ENCODE measurements around the gene RAC3.

Gene RAC3

GRCh38 chr17:82055023-82055964 lies 23.8 kb downstream of the RAC3 start:
- peak; percentile 37 for FAIRE-seq
- no peak for DNase-seq (ENCODE audit: low spot score)

DNA sequence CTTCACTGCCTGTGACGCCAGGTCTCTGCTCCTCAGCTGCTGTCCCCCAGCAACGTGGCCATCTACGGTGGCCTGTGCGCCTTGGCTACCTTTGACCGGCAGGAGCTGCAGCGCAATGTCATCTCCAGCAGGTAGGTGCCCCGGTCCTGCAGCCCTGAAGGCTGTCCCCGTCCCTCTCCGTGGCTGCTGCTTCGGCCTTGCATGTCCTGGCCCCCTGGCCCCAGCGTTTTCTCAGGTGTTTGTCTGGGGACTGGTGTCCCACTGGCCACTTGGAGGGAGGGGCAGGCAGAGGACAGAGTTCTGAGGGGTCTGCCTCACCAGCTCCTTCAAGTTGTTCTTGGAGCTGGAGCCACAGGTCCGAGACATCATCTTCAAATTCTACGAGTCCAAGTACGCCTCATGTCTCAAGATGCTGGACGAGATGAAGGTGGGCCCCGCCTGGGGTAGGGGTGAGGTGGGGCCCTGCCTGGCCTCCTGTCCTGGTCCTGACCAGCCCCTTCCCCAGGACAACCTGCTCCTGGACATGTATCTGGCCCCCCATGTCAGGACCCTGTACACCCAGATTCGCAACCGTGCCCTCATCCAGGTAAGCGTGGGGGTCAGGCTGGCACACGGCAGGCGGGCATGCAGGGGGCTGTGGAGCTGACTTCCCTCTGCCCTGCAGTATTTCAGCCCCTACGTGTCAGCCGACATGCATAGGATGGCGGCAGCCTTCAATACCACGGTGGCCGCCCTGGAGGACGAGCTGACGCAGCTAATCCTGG lies 24.7 kb downstream of the RAC3 start:
- peak; percentile 37 for FAIRE-seq
- DNase-seq (ENCODE audit: low spot score): no peak

DNA sequence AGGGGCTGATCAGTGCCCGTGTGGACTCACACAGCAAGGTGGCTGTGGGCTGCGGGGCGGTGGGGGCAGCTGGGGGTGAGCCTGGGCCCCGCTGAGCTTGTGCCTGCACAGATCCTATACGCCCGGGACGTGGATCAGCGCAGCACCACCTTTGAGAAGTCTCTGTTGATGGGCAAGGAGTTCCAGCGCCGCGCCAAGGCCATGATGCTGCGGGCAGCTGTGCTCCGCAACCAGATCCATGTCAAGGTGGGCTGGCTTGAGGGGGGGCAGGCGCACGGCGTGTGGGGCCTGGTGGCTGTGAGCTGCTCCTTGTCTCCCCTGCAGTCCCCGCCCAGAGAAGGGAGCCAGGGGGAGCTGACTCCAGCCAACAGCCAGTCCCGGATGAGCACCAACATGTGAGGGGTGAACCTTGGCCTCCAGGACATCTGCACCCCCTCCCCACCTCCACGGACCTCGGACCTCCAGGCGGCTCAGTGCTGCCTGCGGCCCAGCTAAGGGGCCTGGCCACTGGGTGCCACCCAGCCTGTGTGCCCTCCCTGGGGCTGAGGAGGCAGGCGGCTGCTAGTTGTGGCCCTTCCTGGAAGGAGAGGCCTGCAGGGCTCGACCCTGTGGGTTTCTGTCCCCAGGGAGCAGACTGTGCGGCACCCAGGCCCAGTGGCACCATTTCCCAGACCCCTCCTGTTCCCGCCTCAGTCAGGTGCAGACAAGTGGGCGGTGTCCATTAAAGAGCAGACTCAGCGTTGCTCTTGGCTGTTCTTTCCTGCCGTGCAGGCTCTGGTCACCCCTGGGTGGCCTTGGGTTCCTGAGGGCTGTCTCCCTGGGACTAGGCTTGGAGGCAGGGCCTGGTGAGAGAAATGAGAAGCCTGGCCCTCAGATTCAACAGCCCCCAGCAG lies 25.5 kb downstream of the RAC3 start:
- no peak for DNase-seq (ENCODE audit: low spot score)
- no peak for FAIRE-seq

DNA sequence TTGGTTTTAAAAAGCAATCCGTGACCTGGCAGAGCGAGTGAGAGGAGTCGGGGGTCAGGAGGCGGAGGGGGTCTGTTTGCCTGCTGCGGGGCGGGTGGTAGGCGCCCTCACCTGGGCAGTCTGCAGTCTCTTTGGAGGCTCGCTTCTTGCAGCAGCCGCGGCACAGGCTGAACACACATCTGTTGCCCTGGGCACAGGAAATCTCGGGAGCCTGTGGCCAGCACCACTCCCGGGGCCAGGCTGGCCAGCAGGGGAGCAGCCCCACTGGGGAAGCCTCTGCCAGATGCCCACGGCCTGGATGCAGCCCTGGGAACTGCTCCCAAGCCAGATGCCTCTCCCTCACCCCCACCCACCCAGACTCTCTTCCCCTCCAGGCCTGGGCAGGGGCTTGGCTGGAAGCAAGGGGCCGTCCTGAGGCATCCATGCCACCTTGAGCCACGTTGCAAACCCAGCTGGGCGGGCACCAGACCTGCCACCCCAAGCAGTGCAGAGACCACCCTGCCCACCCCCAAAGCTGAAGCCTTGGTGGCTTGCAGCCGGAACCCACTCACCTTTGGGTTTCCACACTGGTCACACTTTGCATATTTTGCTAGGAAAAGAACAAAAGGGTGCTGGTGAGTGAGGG lies 26.9 kb downstream of the RAC3 start:
- FAIRE-seq: no peak
- no peak for DNase-seq (ENCODE audit: low spot score)

- DNase-seq (ENCODE audit: low spot score): no peak
- peak; percentile 65 for FAIRE-seq
These were observed 27.4 kb downstream of the RAC3 start for GRCh38 chr17:82058855-82059249.

DNA sequence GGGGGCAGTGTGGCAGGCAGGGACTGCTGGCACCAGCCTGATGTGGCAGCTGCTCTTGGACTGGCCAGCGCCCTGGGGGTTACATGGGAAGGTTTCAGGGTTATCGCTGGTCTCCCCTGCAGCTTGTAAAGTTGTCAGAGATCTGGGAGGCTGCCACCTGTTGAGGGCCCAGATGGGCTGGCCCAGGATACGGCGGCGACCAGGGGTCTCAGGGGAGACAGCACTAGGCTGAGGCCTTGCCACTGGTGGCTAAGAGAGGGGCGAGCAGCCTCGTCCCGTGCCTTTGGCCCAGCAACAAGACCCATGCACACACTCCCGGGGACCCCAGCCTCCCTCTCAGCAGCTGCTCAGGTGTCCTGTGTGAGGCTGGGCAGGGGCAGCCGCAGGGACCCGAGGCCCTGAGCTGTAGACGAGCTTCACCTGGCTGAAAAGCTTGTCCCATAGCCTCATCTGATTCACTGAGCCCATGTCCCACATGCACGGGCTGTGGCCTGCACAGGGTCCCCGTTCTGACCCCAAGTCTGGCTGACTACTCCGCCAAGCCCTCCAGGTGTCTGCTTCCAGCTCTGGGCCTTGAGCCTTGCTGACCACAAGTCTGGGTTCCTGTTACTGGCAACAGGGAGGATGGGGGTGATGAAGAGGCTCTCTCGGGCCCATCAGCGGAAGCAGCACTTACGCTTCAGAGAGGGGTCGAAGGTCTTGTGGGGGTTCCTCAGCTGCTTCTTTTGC lies 28.0 kb downstream of the RAC3 start:
- DNase-seq (ENCODE audit: low spot score) (no peak), FAIRE-seq (peak; percentile 58)

DNA sequence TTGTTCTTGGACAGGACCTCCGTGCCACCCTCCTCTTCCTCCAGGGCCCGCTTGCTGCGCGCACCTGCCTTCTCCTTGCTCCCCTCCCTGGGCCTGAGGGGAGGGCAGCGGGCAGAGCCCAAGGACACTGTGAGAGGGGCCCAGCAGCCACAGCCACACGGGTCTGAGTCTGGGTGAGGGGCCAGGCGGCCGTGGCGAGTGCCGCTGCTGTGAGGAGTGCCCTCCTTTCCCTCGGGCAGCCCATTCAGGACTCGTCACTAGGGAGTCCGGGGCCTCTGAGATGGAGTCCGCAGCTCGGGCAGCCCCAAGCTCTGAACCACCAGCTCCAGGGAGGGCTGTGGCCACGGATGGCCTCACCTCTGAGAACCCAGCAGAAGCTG lies 28.5 kb downstream of the RAC3 start:
- DNase-seq (ENCODE audit: low spot score) (no peak), FAIRE-seq (no peak)

GRCh38 chr17:82060614-82061013 lies 29.1 kb downstream of the RAC3 start:
- FAIRE-seq (no peak), DNase-seq (ENCODE audit: low spot score) (no peak)

DNA sequence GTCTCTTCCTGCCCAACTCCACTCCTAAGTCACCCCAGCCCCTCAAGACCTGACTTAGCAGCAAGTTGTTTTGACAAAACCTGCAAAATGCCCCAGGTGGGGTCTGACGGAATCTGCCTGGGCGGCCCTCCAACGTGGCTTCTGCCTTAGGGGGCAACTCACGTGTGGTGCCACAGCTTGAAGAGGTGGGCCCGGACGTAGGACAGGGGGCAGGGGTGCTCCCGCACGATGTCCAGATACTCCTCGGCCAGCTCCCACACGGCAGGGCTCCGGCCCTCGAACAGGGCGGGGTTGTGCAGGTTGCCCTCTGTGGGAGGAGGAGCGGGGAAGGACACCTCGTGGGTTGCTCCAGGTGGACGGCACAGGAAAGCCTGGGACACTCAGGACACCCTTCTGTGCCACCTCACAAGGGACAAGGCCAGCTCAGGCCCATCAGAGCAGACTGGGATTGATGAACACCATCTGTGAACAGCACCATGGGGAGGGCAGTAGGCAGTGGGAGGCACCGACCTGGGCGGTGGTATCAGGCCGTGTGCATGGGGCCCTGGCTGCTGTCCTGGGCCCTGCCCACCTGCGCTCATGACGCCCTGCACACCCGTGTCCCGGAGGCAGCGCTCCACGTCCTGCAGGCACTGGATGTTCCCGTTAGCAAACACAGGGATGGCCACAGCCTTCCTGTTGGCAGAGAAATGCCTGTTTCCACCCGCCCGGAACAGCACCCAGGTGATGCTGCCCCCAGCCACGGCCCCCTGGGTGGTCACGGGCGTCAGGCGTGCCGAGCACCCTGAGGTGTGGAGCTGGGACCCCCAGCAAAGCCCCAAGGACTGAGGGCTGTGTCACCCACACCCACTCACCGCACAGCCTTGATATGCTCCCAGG lies 29.8 kb downstream of the RAC3 start:
- peak; percentile 9 for FAIRE-seq

GRCh38 chr17:82062076-82062983 lies 30.9 kb downstream of the RAC3 start:
- FAIRE-seq: no peak
- DNase-seq (ENCODE audit: low spot score): no peak

More for the DNA sequence above, 29.8 kb downstream of the RAC3 start:
- no peak for DNase-seq (ENCODE audit: low spot score)

- DNase-seq (ENCODE audit: low spot score) (no peak), FAIRE-seq (no peak)
These were observed 31.5 kb downstream of the RAC3 start for GRCh38 chr17:82062984-82063368.

GRCh38 chr17:82063424-82064415 lies 32.2 kb downstream of the RAC3 start:
- no peak for FAIRE-seq
- DNase-seq (ENCODE audit: low spot score): no peak

GRCh38 chr17:82064433-82065192 lies 33.1 kb downstream of the RAC3 start:
- peak; percentile 39 for DNase-seq (ENCODE audit: low spot score)
- no peak for FAIRE-seq

- DNase-seq (ENCODE audit: low spot score): no peak
- FAIRE-seq: no peak
These were observed 33.7 kb downstream of the RAC3 start for GRCh38 chr17:82065193-82065637.

- DNase-seq (ENCODE audit: low spot score): peak; percentile 92
- peak; percentile 52 for FAIRE-seq
These were observed 34.3 kb downstream of the RAC3 start, which contains the start of gene DUS1L for GRCh38 chr17:82065638-82066303. Gene DUS1L, minus strand, starts transcription at chr17:82065804. Its CDS starts 745 bp downstream, at chr17:82065059.

DNA sequence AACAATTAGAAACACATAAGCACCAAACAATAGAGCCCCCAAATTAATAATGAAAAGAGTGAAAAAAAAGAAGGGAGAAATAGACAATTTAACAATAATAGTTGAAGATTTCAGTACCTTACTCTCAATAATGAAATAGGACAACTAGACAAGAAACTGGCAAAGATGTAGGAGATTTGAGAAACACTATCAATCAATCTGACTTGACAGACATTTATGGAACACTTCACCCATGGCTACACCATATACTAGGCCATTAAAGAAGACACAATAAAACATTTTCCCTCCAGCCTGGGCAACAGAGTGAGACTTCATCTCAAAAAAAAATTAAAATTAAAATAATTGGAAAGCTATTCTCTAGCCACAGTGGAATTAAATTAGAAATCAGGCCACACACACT lies 39.1 kb downstream of the RAC3 start:
- FAIRE-seq (no peak), DNase-seq (ENCODE audit: low spot score) (no peak)
